C4-2B (cell line): ENCODE data around the gene PPM1E.

ENCODE experiments used
- ZFX ChIP-seq: fragments of 450-650 bp; IDR thresholded peaks from 2 replicates; pipeline ENCODE4 v1.6.1; 2017
- TF ChIP-seq, protein P1 (sequence below): fragments of 450-650 bp; conservative IDR thresholded peaks from 2 replicates; pipeline ENCODE4 v1.5.1; 2017; ENCODE audit warnings: mild to moderate bottlenecking

DNA sequence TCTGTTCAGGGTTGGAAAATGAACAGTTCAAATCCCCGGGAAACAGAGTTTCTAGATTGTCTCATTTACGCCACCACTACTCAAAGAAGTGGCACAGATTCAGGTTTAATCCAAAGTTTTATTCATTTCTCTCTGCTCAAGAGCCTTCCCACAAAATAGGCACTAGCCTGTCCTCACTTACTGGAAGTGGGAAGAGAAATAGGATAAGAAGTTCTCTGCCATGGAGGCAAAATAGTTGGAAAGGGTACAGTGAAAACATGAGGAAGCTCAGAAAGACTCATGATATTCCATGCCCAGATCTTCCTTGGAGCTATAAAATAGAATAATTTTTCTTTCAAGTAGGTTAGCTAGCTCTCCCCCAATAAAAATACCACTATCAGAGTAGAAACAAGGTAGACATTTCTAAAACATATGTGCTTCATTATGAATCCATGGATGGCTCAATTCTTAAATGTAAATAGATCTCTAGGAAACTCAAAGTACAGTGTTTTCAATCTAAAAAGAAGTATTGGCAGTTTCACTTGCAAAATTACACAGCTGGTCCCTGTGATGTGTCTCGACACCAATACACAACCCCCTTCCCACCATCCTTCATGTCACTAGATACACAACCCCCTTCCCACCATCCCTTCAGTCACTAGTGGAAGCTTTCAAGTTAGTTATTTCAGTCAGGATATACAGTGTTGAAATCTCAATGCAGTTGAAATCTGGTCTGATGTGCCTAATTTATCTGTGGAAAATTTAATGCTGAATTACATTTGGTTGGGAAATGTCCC, 225.2 kb downstream of the PPM1E start:
- TF ChIP-seq, protein P1, sequence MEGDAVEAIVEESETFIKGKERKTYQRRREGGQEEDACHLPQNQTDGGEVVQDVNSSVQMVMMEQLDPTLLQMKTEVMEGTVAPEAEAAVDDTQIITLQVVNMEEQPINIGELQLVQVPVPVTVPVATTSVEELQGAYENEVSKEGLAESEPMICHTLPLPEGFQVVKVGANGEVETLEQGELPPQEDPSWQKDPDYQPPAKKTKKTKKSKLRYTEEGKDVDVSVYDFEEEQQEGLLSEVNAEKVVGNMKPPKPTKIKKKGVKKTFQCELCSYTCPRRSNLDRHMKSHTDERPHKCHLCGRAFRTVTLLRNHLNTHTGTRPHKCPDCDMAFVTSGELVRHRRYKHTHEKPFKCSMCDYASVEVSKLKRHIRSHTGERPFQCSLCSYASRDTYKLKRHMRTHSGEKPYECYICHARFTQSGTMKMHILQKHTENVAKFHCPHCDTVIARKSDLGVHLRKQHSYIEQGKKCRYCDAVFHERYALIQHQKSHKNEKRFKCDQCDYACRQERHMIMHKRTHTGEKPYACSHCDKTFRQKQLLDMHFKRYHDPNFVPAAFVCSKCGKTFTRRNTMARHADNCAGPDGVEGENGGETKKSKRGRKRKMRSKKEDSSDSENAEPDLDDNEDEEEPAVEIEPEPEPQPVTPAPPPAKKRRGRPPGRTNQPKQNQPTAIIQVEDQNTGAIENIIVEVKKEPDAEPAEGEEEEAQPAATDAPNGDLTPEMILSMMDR = no peak
- TF ChIP-seq ZFX = no peak
